SHP77 treated with DMSO at 0.1 percent for 48 hours (cell line): ENCODE measurements around the gene KCNK5.

Experiments
- DNase-seq: peaks from one replicate; lab custom pipeline; 2025; lab: John Stamatoyannopoulos, UW

Gene KCNK5

DNA sequence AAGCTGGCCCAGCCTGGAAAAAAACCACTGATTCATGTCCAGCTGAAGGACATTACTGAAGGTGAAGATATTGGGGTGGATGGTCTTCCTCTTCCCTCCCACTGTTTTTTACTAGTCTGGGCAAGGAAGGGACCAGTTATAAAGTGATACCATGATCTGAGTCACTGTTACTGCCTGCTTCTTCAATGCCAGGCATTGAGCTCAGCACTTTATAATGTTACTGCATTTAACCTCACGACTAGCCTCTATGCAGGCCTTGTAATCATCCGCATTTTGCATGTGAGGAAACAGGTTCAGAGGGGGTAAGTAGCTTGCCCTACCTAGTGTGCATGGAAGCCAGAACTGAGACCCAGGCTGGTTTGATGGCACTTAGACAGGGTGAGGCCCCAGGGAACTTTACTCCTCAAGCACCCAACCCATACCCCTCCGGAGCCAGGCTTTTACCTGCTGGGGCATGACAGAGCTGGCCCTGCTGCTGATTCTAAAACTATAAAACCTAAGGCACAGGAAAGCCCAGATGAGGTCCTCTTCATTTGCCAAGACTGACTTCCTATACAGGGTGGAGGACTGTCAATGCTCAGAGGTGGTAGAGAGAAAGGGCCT is 11.0 kb upstream of the KCNK5 start:
- DNase-seq: no peak

DNA sequence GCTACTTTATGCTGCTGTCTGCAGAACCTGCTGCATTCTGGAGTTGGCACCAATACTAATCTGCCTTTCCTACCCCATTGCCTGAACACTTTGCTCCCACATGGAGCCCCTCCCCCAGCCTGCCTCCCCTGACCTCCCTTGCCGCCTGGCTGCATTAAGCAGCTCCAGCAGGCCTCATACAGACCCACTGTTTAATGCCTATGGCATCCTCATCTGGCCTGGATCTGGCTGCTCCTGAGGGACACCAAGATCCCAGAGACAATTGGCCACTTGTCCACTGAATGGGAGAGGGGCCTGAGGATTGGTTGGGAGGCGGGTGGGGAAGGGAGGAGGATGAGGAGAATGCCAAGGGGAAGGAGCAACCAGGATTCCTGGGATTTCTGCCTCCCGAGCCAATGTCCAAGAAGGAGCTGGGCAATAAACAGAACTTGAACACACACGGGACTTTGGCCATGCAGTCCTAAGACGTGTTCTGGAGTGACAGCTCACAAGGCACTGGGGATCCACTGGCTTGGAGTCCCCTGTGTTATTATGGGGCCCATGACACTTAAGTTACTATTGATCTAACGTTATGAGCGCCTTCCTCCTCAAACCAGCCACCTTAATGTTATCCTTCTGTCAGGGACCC is 10.4 kb upstream of the KCNK5 start:
- no peak for DNase-seq

DNA sequence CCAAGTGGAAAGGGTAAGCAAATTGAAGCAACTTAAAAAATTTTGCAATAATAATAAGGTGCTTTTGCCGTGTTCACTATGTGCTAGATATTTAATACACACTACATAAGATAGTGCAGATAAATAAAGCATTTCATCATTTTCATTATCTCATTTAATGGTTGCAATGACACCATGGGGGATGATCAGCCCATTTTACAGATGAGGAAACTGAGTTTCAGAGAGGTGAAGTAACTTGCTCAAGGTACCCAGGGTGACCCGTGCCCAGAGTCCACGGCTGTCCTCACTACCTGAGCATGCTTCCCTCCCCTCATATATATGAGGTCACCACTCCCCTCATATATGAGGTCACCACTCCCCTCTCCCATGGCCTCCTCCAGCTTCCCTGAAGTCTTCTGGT is 7.5 kb upstream of the KCNK5 start:
- DNase-seq: no peak

DNA sequence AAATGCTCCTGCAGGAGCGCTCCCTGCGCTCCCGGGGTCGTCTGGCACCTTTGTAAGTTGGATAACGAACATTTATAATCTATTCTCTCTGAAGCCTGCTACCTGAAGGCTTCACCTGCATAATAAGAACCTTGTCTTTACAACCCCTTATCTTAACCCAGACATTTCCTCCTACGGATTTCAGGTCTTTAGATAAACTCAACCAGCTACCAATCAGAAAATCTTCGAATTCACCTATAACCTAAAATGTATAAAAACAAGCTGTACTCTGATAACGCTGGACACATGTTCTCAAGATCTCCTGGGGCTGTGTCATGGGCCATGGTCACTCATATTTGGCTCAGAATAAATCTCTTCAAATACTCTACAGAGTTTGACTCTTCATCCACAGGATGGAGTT is 4.1 kb upstream of the KCNK5 start:
- no peak for DNase-seq

DNA sequence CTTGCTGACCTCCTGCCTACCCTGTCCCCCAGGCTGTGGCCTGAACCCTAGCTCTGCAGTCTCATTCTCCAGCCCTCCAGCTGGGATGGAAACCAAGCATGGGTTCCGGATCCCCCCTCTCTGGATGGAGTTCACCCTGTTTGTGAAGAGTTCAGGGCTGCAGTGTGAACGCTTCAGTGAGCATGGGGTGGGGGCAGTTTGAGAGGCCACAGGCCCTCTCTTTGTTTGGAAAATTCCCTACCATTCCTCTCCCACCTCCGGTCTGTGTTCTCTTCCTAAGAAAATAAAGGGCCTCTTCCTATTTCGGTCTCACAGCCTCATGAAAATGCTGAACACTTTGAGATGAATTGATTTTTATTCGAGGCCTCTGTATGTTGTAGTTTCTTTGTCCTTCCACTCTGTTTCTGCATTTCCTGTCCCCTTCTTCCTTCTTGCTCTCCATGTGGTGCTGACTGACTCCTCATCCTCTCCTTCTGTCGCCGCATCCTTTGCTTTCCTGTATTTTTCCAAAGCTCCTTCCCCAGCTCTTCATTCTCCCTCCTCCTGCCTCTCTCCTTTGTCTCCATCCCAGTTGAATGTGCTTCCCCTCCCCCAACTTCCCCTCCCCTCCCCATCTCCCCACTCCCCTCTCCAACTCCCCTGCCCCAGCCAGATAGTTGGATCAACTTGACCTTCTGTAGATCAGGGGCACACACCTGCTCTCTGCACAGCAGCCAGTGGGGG is 2.4 kb upstream of the KCNK5 start:
- DNase-seq: no peak

DNA sequence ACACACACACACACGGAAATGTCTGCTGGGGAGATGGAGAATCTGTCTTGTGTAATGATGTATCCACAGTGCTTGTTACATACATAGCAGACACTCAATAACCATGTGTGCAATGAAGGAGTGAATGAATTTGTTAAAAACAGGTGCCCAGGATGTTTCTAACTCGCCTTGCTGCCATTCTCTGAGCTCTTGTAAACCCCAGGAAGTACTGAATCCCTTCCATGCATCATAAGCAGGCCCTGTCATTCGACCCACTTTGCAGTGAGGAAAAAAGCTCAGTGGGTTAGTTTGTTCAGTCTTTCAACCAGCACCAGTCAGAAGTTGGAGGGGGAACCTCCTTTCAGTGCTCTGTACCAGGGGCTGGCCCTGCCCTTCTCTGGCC is 1.4 kb upstream of the KCNK5 start:
- no peak for DNase-seq

DNA sequence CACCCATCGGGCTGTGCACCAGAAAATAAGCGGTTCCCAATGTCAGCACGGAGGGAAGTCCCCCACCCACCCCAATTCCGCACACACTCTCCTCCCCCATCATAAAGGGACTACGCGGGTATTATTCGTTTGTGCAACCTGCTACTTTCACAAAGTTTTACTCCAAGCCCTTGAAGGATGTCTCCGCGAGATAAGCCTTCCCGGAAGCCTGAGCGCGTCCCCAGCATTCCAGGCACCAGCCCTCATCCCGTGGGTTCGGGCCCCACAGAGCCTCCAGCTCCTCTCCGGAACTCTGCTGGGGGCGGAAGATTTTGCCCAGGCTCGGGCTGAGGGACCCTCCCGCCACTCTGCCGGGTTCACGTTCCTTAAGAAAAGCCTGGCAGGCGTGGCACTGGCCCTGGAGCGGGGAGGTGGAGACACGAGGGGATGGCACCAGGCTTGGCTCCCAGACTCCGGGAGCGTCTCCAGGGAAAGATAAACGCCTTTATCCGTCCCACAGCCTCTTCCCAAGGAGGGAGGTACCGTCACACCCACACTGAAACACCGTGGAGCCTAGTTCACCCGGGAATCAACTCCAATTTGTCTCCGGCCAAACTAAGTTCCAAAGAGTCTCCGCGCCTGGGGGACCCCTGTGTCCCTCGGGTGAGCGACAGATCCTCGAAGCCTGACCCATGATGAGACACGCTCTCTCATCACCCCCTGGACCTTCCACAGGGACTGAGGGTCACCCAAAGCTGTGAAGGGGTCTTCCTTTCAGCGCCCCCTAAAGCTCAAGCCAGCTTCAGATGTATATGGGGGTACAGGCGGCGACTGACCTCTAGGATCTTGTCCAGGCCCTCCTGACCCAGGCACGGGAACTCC is 934 bp downstream of the KCNK5 start:
- DNase-seq: no peak

DNA sequence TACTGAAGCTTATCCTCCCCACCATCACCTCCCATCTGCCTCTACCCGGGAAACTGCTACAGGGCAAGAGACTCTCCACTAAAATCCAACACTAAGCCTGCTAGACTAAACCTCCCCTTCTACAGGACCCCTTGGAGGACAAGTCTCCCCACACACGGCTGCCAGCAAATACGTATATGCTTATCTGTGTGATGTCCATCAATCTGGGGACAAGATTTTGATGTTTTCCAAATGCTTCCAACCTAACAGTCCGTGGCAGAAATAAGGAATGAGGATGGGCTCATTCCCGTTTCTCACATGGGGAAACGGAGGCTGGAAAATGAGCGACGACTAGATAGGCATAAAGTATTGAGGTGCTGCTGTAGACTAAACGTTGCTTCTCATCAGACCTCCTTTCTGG is 1.8 kb downstream of the KCNK5 start:
- no peak for DNase-seq

DNA sequence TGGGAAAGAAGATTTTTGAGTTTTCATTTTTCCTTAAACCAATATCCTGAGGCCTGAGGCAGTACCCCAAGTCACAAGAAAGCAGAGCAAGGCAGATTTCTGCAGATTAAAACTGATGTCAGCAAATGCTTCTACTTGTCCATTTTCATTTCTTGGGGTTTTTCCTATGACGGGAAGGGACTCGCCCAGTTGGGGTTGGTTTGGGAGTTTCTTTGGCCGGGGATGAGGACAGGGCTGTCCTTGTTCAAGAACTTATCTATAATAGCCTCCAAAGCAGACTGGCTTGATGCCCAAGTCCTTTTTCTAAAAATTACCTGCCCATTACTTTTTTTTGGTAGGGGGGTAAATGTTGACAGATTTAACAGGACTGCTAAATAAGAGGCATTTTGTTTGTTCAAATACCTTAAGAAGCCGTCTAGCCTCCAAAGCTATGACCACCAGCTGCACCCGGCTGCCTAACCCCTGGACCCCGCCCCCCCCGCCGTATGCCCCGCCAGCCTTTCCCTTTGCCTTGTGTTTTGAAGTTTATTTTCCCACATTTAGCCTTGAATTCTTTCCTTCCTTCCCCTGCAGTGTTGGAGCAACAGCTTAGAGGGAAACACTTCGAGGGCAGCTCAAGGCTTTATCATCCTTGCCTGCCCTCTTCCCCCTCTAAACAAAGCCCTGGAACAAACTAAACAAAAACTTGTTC is 2.5 kb downstream of the KCNK5 start:
- DNase-seq: no peak

DNA sequence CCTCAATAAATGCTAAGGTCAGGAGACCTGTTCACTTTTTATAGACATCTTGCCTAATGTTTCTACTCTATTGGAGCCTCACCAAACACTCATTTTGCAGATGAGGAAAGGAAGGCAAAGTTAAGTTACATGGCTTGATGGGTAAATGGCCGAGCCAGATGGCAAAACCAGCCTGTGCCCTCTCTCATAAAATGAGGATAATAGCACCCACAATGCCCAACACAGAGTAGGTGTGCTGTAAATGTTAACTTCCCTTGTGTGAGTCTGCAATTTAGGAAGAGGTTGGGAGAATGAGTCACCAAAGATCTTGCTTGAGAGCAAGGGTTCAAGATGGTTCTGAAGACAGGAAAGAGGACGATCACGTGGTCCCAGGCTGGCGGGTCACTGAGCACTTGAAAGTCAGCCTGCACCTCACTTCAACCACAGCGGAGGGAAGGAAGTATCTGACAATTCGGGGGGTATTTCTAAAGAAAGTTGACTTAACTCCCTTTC is 3.3 kb downstream of the KCNK5 start:
- DNase-seq: no peak

DNA sequence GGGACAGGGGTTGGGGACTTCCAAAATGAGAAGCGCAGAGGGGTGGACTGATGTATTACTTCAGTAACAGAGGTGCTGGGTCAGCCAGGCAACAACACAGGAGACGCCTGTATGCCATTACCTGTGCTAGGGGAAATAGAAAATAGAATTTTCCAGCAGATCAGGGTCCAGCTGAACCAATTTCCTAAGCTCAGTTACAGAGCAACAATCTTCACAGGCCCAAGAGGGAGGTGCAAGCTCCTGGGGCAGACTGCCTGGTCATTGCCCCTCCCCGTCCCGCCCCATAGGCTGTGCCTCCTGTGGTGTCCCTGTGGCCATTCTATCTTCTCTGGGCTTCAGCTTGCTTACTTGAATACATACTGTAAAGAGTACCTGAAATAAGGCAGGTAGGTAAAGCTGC is 3.7 kb downstream of the KCNK5 start:
- no peak for DNase-seq

DNA sequence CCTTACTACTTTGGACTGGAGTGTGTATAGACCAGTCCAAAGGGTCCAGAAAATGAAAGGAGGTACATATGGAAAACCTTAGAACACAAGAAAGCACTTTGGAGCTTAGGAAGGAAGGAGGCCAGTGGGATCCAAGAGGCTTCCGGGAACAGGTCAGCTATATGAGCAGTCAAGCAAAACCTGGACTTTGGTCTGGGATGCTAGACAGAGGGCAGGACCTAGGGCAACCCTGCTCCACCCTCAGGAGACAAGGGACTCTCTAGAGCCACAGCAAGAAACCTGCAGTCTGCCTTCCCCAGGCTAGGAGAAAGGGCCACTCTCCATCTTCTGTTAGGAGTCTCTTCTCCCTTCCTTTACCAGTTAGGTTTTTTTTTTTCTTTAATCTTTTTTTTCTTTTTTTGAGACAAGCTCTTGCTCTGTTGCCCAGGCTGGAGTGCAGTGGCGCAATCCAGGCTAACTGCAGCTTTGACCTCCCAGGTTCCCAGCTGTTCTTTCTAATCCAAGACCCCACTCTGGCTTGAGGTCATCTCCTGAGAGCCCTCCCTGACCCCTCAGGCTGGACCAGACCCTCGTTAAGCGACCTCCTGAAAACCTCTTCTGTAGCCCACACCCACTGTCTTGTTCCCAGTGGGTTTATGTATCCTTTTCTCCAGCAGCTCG is 4.6 kb downstream of the KCNK5 start:
- DNase-seq: no peak

DNA sequence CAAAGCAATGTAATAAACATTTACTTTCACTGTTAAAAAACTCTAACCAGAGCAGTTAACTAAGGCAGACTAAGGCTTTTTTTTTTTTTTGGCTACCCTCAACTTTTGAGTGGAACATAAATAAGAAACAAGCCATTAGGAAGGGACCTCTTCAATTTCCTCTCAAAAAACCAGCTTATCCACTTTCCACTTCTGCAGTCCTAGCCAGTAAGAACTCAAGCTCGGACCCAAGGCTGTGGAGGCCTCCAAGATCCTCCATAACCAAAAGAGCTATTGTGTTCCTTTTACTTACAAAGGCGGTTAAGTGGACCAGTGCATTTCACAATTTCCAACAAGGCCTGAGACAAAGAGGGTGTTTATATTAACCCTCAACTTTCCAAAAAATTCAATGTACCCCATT is 5.3 kb downstream of the KCNK5 start:
- DNase-seq: no peak

DNA sequence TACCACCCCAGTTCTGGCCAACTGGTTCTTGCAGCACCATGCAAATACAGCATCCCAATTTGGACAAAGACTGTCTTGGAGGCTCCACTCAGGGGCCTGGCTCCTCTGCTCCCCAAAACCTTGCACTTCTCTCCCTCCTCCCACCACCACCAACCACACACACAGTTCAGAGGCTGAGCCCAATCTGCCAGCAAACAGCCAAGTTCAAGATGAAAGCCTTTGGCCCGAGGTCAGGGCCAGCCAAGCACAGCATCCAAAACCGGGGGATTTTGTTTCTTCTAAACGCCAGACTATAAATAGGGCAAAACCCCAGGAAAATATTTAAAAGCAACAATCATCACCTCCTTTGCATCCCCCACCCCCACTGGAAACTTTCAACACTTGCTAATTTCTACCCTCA is 5.7 kb downstream of the KCNK5 start:
- no peak for DNase-seq

DNA sequence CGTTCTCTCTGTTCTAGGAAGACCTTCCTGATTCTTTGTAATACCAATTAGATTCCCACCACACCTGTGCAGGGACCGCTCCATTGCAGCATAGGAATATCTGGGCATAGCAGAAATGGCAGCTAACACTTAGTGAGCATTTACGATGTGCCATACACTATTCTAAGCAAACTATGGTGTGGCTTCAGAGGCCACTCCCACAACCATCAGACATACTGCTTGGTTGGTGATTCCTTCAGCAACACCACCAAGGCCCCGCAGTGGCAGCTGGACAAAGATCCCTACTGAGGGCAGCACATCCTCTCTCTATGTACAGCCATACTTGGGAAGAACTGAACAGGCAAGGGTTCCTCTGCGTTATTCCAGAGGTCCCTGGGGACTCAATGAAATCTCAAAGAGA is 6.2 kb downstream of the KCNK5 start:
- no peak for DNase-seq

DNA sequence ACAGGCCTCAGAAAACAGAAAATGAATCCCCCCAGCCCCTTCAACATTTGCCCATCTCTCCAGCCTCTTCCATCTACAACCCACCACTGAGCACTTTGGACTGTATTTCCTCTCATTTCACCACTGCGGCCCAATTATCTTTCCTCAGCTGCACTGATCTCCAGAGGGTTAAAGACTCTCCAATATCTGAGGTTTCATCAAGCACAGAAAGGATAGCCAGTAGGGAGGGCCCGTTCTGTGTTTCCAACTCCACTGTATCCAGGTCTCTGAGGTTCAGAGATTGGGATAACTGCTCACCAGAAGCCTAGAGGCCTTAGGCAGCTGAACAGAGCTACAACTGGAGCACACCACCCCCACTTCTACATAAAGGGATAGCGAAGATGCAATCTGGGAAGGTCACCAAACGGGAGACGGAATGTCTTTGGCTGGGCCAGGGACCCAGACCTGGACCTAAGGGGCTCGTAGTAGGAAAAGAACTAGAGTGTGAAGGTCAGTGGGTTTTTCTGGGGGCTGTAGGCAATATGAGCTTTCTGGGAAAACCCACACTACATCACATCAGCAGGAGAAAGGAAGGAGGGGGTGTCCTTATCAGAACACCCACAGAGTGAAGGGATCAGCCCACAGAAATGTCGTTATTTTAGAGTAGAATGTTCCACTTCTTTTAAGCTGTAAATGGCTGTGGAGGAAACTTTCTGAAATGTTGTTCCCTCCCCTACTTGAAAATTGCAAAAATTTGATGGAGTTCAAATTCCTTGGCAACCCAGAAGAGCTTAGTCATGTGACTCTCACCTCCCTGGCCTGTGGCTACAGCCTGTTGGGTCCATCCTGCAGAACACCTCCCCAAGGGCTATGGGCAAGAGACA is 7.3 kb downstream of the KCNK5 start:
- no peak for DNase-seq

DNA sequence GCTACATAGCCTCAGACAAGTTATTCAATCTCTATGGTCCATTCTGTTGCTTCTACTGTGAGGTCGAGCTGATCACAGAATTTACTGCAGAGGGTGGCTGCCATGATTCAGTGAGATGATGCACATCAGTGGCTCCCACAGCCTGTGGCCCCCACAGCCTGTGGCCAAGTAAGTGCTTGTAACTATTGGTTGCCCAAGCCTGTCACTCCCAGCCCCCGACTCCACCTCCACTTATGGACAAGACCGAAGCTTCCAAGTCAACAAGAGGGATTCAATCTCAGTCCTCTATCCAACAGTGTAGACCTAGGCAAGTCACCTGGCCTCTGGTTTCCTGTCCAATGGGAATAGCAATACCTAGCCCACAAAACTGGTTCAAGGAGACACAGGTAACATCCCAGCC is 8.2 kb downstream of the KCNK5 start:
- DNase-seq: no peak

DNA sequence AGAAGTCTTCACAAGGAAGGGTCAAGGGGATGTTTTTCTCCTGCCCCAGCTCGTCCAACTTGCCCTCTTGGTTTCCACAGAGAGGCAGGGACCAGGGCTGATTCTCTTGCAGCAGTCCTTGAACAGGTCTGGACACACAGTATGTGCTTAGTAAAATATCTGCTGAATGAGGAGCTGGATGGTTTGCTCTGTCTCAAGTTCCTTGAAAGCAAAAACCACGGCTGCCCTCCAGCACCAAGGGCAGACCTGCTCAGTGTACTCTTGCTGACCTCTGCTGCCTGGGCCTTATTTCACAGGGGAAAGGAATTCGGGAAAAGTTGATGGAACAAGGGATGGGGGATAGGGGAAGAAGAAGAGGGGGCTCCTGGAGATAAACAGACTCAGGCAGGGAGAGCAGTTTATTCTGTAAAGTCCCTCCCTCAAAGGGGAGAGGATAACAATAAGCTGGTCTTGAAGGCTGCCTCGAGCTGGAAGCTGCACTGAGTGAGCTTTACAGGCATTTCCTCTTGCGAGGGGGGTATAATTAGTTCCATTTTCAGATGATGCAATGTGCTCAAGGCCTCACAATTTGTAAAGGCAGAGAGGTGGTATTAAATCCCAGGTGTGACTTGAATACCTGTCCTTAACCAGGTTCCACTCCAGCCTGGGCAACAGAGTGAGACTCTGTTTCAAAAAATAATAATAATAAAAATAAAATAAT is 10.3 kb downstream of the KCNK5 start:
- DNase-seq: no peak

DNA sequence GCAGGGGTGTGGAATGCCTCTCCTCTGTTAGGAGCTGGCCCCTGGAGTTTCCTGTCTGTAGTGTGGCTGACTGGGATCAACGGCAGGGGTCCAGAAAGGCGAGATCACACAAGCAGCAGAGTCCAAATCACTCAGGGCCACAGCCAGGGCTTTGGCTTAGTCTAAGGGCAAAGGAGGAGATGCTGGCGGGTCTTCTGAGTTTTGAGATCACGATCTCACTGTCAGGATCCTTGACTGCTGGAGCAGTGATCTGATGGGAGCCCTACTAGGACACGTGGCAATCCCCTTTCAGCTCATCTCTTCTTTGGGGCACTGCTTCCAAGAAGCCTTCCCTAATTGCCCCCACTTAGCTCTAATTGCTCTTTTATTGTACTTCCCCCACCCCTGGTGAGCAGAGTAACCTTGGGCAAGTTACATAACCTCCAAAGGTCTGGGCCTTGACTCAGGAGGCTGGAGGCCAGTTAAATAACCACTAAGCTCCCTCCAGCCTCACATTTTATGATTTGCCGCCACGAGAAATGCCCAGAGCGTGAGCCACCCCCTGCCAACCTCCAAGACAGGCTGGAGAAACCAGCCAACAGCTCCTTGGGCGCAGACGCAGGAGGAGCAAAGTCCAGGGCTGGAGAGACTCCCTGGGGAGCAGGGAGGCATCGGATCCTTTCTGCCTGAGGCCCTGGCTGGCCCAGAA is 12.0 kb downstream of the KCNK5 start:
- DNase-seq: no peak
